Astrocyte (in vitro differentiated cells and primary cell): ENCODE measurements around the gene TCF7L2.

ENCODE experiments used
- EZH2 ChIP-seq: IDR thresholded peaks from 2 replicates; pipeline ENCODE4 v1.6.1; 2012; ENCODE audit warnings: mild to moderate bottlenecking, low read length, inconsistent platforms; ENCODE audit not compliant: insufficient read depth
- TF ChIP-seq, protein P1 (sequence below): IDR thresholded peaks from 2 replicates; pipeline ENCODE4 v1.5.1; 2011; ENCODE audit warnings: low read depth, mild to moderate bottlenecking, inconsistent platforms, low read length, moderate library complexity; ENCODE audit not compliant: insufficient read depth

DNA sequence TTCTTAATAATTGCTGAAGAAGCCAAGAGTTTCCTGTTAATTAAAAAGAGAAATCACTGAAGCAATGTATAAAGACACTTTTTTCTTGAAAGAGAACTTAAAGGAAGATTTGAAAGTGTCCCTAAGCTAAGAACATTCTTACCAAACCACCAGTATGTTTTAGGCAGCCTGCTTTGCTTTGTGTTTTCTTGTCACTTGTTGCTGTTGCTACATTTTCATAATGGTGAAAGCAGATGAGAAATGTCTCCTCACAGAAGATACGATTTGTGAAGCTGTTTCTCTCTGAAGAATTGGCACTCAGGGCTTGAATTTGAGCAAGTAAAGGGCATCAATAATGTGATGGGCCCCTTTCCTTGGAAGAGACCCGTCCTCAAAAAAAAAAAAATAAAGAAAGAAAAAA lies 30.9 kb downstream of the TCF7L2 start:
- TF ChIP-seq, protein P1, sequence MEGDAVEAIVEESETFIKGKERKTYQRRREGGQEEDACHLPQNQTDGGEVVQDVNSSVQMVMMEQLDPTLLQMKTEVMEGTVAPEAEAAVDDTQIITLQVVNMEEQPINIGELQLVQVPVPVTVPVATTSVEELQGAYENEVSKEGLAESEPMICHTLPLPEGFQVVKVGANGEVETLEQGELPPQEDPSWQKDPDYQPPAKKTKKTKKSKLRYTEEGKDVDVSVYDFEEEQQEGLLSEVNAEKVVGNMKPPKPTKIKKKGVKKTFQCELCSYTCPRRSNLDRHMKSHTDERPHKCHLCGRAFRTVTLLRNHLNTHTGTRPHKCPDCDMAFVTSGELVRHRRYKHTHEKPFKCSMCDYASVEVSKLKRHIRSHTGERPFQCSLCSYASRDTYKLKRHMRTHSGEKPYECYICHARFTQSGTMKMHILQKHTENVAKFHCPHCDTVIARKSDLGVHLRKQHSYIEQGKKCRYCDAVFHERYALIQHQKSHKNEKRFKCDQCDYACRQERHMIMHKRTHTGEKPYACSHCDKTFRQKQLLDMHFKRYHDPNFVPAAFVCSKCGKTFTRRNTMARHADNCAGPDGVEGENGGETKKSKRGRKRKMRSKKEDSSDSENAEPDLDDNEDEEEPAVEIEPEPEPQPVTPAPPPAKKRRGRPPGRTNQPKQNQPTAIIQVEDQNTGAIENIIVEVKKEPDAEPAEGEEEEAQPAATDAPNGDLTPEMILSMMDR = no peak
- no peak for TF ChIP-seq EZH2
